HG02870 (cell line): Measurements from ENCODE around the gene PRKN.

ENCODE experiments used
- ATAC-seq: cut with Tn5 transposase; IDR thresholded peaks from one replicate; pipeline ENCODE4 v1.9.1; 2021; ENCODE audit warnings: mild to moderate bottlenecking, moderate library complexity; ENCODE audit not compliant: unreplicated experiment

Gene PRKN

DNA sequence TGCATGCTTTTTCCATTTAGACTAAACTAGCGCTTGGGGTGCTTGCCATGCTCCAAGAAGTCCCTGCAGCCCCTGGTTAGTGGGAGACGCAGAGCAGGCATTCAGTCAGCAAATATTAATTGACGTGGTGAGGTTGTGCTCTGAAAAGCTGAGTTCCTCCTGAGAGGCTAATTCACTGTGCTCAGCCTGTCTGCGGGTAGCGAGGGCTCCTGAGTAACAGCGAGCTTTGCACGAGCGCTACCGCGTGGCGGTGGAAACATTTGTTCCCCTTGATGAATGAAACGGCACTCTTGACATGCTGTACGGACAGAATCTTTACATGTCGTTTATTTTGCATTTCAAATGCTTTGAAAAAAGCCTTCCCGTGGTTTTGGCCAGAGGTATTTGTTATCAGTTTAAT is 1283.1 kb downstream of the PRKN start:
- no peak for ATAC-seq

DNA sequence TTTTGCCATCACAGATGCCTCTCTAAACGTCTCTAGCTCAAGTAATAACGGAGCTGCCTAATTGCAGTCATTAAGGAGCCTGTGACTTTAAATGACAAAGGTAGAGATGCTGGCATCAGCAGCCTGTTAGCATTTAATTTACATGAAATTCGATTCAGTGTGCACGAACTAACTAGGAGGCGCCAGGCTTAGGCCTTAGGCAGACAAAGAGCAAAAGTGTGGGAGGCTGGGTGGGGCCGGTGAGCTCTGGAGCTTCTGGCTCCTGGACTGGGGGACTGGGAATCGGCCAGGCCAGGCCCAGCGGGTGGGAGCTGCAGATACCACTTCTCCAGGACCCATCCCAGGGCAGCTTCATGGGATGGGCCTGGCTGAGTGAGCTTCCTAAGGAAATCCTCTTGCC is 1283.7 kb downstream of the PRKN start:
- ATAC-seq = no peak

DNA sequence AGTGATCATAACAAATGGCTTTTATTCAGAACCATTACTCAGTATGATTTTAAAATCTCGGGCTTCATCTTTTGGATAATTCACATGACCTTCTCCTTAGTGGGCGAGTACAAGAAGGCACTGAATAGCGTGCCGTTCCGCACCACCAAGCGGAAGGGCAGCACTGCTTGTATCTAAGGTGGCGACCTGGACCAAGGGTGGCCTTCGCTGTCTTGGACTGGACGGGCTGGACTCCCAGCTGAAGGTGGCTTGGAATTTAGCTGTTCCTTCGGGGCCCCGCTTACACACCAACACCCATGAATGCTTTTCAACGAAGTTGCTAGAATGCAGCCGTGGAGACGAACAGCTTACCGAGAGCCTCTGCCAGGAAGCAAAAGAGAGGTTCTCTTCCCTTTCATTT is 1285.1 kb downstream of the PRKN start:
- no peak for ATAC-seq

DNA sequence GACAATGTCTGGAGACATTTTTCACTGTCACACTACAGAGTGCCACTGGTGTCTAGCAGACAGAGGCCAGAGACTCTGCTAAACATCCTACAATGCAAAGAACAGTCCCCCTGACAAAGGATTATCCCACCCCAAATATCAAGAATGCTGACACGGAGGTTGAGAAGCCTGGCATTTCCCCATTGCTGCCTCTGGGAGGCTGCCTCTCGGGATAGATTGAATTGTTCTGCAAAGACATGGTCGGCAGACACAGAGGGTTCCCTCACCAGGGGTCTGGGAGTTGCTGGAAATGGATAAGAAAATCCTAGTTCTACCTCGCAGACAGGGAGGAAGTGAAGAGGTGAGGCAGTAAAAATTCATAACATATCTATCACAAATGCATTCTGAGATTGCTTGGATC is 1287.3 kb downstream of the PRKN start:
- ATAC-seq = no peak

DNA sequence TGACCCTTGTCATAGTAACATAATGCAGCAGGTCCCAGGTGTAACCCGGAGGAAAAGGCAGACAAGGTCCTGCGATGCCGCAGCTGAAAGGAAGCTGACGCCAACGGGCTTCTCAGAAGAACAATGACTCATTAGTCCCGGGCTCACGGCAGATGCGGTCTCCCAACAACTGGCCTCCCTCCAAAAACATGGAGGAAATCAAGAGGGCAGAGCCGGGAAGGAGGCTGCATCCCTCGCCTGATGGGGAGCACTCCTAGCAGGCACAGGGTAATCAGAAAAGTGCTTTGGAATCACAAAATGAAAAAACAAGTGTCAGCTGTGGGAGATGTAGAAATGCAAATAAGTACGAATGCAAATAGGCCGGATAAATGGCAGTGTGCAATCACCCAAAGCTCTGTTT is 1288.5 kb downstream of the PRKN start:
- ATAC-seq = no peak

DNA sequence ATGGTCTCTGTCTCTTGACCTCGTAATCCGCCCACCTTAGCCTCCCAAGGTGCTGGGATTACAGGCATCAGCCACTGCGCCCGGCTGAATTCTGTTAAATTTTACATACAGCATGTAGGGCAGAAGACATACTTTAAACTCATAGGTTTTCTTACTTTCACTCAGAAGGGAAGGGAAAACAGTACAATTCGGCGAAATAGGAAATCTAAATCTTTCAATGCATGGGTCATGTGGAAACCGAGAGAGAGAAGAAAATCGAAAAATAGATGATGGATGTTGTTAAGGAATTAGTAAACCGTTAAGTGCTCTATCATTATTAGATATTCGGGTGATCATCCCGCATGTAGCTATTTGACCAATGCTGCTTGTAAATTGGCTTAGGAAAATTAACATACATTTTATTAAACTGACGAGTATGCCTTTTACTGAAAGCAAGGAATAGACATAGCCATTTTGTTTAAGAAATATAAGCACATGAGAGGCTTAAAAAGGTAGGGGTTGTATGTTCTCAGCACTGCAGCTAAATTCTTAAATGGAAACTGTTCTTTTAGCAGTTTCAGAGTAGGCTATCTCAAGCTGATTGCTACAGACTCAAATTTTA is 1289.0 kb downstream of the PRKN start:
- ATAC-seq = no peak

DNA sequence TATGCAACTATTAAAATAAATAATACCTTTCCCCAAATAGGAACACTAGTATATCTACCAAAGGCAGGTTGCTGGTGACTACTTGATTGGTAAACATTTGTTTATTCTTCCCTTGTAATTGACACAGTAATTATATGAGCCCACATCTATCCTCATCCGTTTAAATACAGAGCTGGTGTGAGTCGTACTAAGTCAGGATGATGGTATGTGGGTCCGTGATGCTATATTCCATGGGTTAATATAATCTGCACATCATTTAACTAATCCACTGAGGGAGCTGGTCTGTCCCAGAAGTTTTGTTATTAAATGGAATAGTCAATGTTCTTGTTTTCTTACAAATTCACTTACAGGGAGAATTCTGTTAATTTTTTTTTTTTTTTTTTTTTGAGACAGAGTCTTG is 1289.7 kb downstream of the PRKN start:
- no peak for ATAC-seq

DNA sequence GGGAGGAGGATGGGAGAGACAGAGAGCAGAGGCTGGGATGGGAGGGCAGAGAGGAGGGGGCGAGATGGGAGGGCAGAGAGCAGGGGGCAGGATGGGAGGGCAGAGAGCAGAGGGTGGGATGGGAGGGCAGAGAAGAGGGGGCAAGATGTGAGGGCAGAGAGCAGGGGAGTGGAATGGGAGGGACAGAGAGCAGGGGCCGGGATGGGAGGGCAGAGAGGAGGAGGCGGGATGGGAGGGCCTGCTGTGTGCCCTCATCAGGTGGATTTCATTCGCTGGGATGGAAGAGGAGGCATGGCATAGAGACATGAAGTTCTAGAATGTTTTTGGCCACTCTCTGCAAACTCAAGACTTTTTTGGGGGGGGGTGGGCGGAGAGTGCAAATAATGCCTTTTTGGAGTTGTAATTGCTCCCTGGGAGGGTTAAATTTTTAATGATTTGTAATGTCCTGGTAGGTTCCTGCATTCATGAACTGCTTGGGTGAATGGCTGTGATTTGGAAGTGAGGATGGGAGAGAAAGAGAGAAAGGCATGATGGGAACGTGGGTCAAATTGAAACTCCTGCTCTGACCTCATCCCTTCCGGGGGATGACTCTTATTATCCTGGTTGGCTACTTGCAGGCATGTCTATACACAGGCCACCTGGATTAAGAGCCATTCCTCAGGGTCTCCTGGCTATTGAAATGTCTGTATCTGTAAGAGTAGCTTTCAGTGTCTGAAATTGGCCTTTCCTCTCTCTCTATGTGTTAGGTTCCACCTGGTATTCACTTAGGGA is 1291.3 kb downstream of the PRKN start:
- peak; percentile 48 for ATAC-seq

DNA sequence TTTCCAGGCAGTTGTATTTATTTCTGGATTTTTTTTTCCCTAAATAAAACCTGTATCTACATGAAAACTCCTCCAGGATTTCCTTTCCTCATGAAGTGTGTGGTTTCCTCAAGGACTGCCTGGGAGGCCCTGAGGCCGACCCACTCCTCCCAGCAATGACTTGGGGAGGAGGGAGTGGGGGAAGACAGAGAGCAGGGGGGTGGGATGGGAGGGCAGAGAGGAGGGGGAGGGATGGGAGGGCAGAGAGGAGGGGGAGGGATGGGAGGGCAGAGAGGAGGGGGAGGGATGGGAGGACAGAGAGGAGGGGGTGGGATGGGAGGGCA is 1291.9 kb downstream of the PRKN start:
- ATAC-seq = no peak

DNA sequence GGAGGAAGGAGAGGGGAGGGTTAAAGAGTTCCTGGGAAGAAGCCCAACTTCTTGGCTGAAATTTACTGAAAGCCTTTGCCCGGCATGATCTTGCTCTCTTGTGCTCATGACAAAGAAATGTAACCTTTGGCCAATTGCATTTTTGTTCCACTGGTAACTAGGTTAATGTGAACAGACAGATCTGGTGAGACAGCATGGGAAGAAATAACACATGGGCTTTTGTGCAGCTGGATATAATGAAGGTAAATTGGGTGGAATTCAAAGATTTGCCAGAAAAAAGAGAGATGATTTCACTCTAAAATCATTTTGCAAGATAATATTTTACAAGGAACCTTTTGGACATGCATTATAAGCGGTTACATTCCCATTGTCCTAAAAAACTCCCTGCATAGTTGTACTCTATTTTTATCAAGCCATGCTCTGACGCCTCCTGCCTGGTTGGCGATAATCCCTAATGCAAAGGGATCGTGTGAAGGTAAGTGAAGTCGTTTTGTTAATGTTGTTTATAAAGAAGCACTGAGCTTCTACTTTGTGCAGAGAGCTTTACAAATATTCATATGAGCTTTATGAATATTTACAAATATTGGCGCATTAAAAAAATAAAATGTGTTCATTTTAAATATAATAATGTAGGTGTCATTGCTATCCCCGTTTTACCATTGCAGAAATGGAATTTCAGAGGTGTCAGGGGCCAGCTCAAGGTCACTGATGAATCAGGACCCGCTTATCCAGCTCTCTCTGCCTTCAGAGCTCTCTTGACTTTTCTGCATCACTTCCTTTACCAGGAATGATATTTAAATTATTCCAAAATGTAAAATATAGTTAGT is 1292.4 kb downstream of the PRKN start:
- no peak for ATAC-seq

DNA sequence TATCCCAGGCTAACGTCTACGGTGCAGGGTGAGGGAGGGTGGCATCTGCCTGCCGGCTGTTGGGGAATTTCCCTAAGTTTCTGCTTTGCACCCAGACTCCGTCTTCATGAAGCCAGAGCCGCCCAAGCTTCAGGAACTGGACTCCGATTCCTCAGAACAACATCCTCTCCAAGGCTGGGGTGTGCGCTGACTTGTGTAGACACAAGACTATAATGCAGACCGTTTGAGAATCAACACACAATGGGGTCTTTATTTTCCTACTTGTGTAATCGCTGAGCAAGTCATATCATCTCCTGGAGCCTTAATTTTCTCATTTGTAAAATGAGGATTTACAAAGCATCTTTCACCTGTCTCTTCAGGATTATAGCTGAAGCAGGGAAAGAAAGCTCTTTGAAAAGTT is 1293.2 kb downstream of the PRKN start:
- no peak for ATAC-seq

DNA sequence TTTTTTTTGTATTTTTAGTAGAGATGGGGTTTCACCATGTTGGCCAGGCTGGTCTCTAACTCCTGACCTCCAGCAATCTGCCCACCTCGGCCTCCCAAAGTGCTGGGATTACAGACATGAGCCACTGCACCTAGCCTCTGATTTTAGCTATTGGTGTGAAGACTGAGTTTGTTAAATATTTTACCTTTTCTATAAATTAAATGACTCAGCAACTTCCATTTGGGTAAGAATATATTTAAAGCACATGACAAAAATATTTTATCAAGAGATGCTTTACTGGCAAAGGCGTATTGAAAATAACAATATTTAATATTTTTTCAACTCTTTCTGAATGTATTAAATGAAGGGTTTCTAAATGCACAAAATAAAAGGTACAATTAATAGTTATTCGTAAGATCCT is 1295.0 kb downstream of the PRKN start:
- ATAC-seq = no peak

DNA sequence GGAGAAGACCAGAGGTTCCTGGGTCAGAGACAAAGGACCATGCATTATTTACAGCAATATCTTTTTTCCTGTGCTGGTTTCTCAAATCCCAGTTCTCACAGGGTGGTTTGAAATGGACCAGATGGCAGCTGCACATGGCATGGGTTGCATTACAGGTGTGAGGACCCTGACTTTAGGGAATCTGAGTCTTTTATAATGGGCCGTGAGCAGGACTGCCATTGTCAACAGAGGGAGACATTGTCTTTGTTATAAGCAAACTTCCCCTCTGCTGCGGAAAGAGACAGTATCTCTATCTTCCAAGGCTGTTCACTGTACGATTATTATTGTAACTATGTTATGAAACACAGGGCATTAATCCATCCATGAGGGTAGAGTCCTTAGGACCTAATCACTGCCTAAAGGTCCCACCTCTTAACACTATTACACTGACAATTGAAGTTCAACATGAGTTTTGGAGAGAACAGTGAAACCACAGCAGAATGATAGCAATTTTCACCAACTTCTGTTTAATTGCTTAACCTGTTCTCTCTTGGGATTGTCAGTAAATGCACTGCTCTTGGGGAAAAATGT is 1297.6 kb downstream of the PRKN start:
- ATAC-seq = no peak

DNA sequence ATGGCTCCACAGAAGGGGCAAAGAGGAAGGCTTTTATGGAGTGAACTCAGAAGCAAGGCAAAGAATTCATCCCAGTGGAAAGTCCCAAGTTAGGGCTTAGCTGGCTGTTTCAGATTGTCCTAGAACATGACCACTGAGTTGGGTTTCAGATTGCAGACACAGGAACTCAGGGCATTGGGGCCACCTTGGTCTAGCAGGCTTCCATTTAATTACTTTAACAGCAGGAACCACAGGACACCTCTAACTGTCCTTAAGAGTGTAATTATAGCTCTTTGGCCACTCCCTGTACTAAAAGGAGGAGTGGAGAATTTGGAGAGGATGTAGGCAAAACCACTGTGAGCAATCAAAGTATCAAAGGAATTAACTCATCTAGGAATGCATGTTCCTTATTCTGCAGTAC is 1303.1 kb downstream of the PRKN start:
- no peak for ATAC-seq

DNA sequence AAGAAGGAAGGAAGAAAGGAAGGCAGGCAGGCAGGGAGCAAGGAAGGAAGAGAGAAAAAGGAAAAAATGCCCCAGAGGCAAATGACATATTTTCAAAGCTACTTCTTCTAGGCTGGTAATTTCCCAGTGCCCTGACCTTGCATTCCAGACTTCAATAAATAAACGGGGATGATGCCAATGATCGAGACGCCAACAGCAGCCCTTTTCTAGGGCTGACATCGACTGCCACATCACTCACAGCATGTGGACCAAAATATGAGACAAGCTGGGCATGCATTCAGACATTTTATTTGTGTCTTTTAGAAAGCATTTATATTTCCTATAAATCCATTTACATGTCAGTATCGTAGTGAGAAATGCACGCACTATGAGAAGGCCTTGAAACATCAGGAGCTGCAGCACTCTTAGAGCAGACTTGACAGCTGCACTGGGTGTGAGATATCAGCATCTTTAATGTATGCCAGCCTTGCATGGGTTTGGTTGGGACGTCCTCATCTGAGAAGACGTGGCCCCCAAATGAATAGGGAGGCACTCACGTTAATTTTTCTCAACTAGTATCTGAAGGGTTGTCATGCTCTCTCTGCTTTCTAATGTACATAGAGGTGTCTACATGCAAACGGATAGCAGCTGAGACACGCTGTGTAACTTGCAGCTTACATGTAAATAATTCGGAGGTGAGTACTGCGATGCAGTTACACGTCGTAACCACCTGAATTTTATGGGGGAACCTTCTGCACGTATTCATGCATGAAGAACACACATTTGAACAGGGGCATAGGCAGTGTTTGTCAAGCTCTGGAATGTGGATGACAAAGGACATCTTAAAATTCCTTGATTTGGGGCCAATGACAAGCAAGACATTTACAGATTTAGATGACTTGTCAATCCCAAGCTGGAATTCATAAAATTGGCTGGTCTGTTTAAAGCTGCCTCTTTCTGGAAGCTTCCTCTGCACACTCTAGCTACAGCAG is 1304.6 kb downstream of the PRKN start:
- ATAC-seq = no peak

DNA sequence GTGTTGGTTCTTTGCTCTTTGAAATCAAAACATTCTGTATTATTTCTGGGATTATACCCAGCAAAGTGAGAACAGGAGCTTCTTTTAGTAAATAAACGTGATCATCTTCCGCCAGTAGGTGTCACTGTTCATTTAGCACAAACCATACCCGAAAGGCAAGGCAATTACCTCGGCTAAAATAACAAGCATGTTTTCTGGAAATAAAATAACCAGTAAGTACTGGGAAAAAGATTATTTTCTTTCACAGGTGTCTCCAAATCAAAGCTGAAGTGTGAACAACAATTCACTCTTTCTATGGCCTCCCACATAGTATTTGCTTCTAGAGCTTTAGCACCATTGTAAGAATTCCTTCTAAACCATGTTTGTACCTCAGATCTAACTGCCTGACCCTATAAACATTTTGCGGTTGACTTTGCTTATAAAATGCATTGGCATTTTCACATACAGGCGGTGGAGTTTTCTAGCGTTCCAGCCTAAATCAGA is 1309.1 kb downstream of the PRKN start:
- no peak for ATAC-seq

DNA sequence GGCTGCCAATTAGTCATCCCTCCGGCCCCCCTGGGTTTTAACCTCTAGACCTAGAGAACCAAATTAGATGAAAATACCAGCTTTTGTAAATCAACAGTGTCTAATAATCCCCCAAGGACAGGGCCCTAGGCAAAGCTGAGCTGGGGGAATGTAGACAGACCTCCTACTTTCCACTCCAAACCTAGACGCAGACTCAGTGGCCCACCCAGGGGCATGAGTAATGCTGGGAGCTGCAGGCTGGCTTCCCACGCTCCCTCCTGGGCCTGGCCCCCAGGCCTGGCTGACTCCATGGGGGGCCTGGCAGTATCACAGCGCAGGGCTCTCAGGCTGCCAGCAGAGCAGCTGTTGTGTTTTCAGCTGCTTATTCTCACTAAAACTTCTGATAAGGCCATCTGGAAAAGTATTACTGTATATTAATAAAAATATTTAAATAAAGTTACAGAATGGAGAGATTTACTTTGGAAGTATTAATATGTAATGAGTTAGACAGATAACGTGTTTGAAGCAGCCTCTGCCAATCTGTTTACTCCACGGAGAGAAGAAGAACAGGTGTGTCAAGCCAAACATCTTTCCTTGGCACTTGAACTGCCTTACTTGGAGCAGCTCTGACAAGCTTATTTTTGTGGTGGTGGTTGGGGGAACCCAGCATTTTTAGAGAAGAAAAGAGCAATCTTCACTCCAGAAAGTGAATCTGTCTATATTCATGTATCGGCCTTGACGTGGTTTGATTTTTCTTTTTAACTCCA is 1309.7 kb downstream of the PRKN start:
- no peak for ATAC-seq

DNA sequence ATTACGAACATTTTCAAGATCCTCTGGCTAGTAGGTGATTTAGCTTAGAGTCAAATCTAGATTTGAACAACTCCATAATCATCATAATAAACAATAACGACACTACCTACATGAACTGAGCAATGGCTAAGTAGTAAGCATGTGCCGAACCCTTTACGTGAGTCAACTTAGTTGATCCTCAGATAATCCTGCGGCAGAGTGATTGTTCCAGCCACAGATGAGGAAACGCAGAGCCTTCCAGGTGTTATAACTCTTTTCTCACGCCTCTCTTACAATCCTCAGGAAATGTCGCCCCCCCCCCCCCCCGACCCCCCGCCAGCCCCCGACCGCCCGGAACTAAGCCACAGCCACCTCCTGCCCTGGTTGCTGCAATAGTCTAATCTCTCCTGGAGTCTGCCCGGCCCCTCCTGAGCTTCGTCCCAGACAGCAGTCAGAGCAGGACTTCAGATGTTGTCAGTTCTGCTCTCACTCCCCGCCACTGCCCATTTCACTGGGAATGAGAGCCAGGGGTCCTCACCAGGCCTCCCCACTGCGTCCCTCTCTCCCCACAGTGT is 1312.2 kb downstream of the PRKN start:
- ATAC-seq = no peak

DNA sequence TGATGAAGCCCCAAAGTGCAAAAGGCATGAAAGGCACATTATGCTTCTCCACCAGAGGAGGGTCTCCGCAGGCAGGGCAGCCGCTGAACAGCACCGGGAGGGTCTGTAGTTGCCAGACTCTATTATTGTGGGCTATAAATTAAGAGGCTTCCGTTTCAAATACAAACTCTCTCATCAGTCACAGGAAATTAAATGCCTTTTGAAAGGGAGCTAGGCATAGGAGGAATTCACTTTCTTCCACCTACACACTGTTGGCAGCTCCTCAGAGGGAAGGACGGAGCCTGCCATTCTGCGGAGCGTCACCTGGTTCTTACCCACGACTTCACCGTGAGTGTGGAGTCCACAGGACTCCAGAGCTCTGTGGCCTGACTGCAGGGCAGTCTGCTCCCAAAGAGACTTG is 1312.9 kb downstream of the PRKN start:
- ATAC-seq = no peak

DNA sequence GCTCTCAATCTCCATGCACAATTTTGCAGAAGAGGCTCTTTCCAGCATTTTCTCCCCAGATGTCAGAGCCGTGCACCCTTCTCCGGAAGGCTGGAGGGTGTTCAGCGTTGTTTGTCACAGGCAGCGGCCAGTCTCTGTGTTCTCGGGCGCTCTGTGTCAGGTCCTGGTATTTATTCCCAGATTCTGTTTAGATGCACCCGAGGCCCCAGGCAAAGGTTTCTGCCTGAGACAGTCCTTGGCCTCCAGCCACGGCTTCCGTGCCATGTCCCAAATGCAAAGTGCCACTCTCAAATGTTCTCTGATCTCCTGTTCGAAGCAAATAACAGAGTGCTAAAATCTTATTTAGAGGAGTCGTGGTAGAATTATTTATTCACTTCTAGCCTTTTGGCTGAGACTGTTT is 1313.4 kb downstream of the PRKN start:
- no peak for ATAC-seq
